ENCODE results near the gene ANKLE1.

The ANKLE1 gene

GRCh38 chr19:17309198-17309964, 27.7 kb downstream of the ANKLE1 start, which contains the start of gene DDA1:
DDA1 (plus strand) TSS chr19:17309563; CDS start chr19:17309655, 92 bp downstream.
- peak; percentile 98 for DNase-seq

GRCh38 chr19:17309965-17310461, 28.3 kb downstream of the ANKLE1 start:
- DNase-seq, result no peak

- DNase-seq, result peak; percentile 69
Measured at GRCh38 chr19:17311455-17312188, 29.9 kb downstream of the ANKLE1 start.

- DNase-seq, result no peak
Measured at GRCh38 chr19:17312189-17313113, 30.8 kb downstream of the ANKLE1 start.

GRCh38 chr19:17314007-17314593, 32.4 kb downstream of the ANKLE1 start:
- DNase-seq, result no peak

- no peak for DNase-seq
Measured at GRCh38 chr19:17318966-17319365, 37.3 kb downstream of the ANKLE1 start.

GRCh38 chr19:17319473-17320238, 38.0 kb downstream of the ANKLE1 start:
- DNase-seq, result no peak

- DNase-seq, result no peak
Measured at GRCh38 chr19:17320435-17320834, 38.7 kb downstream of the ANKLE1 start.

- DNase-seq, result no peak
Measured at GRCh38 chr19:17321655-17322489, 40.2 kb downstream of the ANKLE1 start.

- no peak for DNase-seq
Measured at GRCh38 chr19:17322854-17323253, 41.2 kb downstream of the ANKLE1 start.

GRCh38 chr19:17323300-17323963, 41.7 kb downstream of the ANKLE1 start:
- DNase-seq, result no peak

- DNase-seq, result no peak
Measured at GRCh38 chr19:17323964-17324332, 42.2 kb downstream of the ANKLE1 start.

GRCh38 chr19:17324357-17325114, 42.8 kb downstream of the ANKLE1 start:
- DNase-seq, result no peak

GRCh38 chr19:17325133-17325532, 43.4 kb downstream of the ANKLE1 start:
- no peak for DNase-seq

GRCh38 chr19:17325881-17326594, 44.3 kb downstream of the ANKLE1 start:
- DNase-seq, result no peak

GRCh38 chr19:17326595-17326966, 44.9 kb downstream of the ANKLE1 start:
- no peak for DNase-seq

GRCh38 chr19:17327068-17327653, 45.5 kb downstream of the ANKLE1 start:
- DNase-seq, result no peak
